Globus pallidus (tissue), 1 donor: Measurements from ENCODE around the gene NTF3.

Experiments used
- DNase-seq: peaks from one replicate; pipeline ENCODE4 v3.0.0-alpha.2; 2015; ENCODE audit warnings: low spot score

NTF3 gene

GRCh38 chr12:5432011-5432400 is at the start of gene NTF3:
TSS of gene NTF3 (plus strand) at chr12:5432108. CDS start at chr12:5432325, 217 bp downstream.
- DNase-seq: no peak

GRCh38 chr12:5384015-5384414 is 47.9 kb upstream of the NTF3 start:
- no peak for DNase-seq

GRCh38 chr12:5388581-5389535 is 43.0 kb upstream of the NTF3 start:
- DNase-seq: no peak

- DNase-seq: no peak
Measured at GRCh38 chr12:5390174-5390799, 41.6 kb upstream of the NTF3 start.

DNA sequence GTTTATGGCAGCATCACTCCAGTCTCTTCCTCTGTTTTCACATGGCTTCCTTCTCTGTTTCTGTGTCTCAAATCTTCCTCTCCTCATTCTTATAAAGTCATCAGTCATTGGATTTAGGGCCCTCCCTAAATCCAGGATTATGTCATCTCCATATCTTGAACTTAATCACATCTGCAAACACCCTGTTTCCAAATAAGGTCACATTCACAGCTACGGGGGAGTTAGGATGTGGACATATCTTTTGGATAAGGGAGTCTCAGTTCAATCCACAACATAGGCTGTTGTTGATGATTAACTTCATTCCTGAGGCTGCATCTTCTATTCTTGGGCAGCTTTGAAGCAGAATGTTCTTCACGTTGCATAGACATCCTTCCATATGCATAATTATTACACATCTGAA is 40.3 kb upstream of the NTF3 start:
- no peak for DNase-seq

GRCh38 chr12:5392961-5393360 is 38.9 kb upstream of the NTF3 start:
- DNase-seq: no peak

DNA sequence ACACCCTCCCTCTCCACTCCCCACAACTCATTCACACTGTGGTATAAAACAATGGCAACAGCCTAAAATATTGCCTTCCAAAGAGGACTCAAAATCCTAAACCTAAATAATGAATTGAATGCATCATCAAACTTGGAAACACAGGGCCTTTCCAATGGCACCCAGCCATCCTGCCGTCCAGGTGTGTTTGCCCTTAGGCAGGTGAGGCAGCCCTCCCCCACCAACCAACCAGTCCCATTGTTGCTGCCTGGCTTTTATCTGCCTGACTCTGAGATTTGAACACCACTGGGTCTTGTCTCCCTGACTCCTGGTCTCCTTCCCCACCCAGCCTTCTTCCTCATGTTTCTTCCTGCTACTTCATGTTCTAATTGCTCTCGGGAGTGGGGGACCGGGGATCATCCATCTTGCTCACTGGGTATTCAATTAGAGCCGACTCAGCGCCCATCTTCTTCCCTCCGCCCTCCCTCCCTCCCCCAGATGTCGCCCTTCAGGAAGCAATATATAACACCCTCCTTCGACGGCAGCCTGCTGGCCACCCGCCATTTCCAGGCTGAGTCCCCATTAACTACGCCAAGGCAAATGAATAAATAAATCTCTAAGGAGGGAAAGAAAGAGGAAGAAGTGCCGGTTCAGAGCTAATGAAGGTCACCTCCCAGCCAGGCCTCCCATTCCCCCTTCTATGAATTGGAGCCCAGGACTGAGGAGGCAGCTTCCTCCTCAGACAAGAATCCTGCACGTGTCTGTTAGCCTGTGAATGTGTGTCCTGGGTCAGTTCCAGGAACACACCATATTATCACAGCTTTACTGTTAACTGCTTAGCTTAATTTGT is 36.3 kb upstream of the NTF3 start:
- DNase-seq: no peak

GRCh38 chr12:5396541-5396940 is 35.4 kb upstream of the NTF3 start:
- no peak for DNase-seq

DNA sequence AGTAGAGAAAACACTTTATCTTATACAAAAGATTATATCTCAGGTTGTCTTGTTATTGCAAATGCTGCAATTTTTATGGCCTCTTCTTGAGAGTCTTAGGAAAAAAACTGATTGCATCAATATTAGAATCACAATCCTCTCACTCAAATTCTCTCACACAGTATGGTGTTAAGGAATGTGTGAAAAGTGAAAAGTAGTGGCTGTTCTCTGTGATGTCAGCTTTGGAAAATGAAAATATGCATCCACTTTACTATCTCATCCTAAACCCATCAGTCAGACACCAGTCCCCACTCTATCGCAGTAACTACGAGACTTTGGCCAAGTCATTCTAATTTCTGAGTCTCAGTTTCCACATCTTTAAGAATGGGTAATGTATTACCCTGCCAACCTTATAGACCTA is 32.6 kb upstream of the NTF3 start:
- DNase-seq: no peak

GRCh38 chr12:5402009-5402935 is 29.6 kb upstream of the NTF3 start:
- no peak for DNase-seq

DNA sequence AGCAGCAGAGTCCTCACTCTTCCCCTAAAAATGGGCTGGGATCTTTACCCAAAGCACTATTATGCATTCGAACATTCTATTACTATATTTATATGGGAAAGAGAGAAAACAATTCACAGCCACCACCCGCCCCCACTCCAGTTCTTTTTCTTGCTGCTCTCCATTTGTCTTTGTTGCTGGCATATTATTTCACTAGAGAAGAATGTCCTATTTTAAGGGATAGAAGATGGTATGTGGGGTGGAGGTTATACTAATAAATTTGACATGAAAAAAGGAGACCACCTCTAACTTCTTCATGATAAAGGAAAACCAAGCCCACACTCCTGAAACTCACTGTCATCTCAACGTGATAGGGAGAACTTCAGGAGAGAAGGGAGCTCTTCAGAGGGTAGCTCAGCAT is 28.5 kb upstream of the NTF3 start:
- DNase-seq: no peak

GRCh38 chr12:5407034-5407856 is 24.7 kb upstream of the NTF3 start:
- no peak for DNase-seq

DNA sequence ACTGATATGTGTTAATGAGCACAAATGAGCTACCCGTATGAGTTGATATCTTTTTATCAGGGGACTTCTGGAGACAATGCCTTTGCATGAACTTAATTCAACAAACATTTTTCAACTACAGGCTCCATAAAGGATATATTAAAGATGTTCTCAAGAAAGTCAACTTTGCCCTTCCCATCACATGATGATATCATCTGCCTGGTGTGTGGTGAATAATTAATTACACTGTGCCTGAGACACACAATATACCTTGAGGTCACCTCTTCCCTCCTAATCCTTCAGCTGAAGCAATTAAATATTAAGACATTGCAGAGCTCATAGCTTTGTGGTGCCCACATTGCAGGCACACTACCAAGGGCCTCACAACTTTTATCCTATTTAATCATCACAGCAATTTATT is 22.3 kb upstream of the NTF3 start:
- no peak for DNase-seq

DNA sequence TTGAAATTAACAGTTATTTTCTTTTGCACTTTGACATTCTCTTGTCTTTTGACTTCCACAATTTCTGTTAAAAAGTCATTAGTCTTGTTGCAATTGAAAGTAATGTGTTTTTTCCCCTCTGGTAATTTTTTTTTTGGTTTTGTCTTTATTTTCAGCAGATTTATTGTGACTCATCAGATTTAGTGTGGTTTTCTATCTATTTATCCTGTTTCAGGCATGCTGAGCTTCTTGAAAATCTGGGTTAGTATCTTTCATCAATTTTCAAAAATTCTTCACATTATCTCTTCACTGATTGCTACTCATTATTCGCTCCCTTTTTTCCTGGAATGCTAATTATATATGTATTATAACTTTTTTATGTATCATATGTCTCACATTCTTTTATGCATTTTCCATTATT is 15.3 kb upstream of the NTF3 start:
- DNase-seq: no peak

DNA sequence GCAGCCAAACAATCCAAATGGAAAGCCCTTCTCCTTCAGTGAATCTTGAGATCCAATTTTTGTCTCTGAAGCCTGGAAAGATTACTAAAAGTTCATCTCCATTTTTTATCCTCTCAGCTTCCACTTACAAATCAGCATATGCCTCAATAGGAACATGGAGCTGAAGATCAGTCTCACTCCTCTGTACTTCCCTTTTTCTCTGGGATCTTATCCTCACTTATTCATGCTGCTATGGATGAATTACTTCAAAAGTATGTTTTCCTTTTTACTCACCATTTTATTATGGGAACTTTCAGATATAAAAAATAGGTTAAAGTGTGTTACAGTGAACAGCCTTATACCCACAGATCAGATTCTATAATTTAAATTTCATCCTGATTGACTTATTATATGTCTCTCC is 14.4 kb upstream of the NTF3 start:
- DNase-seq: no peak

GRCh38 chr12:5428332-5429221 is 3.3 kb upstream of the NTF3 start:
- no peak for DNase-seq

GRCh38 chr12:5429741-5430557 is 2.0 kb upstream of the NTF3 start:
- DNase-seq: no peak
